ENCODE data around the gene ECHDC3. TPM values are rescaled to one million over a fixed set of nuclear protein-coding genes. Genes with fewer than 3 reads are reported as not detected.

ECHDC3 gene
- total RNA-seq, 1 experiment from 2014 or later: 13.0 TPM

- no peak for TF ChIP-seq POLR2AphosphoS5 (IDR thresholded peaks at IDR 0.05; ENCODE audit: low read depth, low read length)
- TF ChIP-seq ATF3 (IDR thresholded peaks at IDR 0.05): no peak
- no peak for TF ChIP-seq EZH2phosphoT487 (IDR thresholded peaks at IDR 0.05; ENCODE audit: borderline replicate concordance)
- no peak for TF ChIP-seq ZBTB33 (IDR thresholded peaks at IDR 0.05; ENCODE audit: extremely low read depth, insufficient replicate concordance, low read length)
- no peak for TF ChIP-seq FOSL1 (IDR thresholded peaks at IDR 0.05; ENCODE audit: low read depth)
- TF ChIP-seq CTCF (IDR thresholded peaks at IDR 0.05 in 2 of 3, conservative IDR thresholded peaks at IDR 0.05 in 1 of 3; ENCODE audit: borderline replicate concordance in 1 of 3, insufficient read depth in 1 of 3, low read depth in 2 of 3, low read length in 2 of 3): no peak
- no peak for TF ChIP-seq SRF (IDR thresholded peaks at IDR 0.05; ENCODE audit: low read depth)
- no peak for TF ChIP-seq EGR1 (IDR thresholded peaks at IDR 0.05; ENCODE audit: low read depth)
- no peak for TF ChIP-seq TCF7L2 (IDR thresholded peaks at IDR 0.05; ENCODE audit: borderline replicate concordance, extremely low read depth, insufficient read depth, insufficient read length)
- TF ChIP-seq RAD21 (IDR thresholded peaks at IDR 0.05; ENCODE audit: low read depth): no peak
- TF ChIP-seq CBX3 (IDR thresholded peaks at IDR 0.05; ENCODE audit: low read depth): no peak
- no peak for TF ChIP-seq POLR2A (IDR thresholded peaks at IDR 0.05; ENCODE audit: borderline replicate concordance, extremely low read depth, insufficient read depth, insufficient read length)
- TF ChIP-seq REST (IDR thresholded peaks at IDR 0.05; ENCODE audit: low read depth): no peak
- TF ChIP-seq SP1 (IDR thresholded peaks at IDR 0.05; ENCODE audit: low read depth): no peak
- DNase-seq (ENCODE audit: low read depth, low spot score): no peak
- Histone ChIP-seq H3K79me2 (ENCODE audit: insufficient read depth, low read length) (no peaks in the 10 kb centered on the region), H3K27ac (ENCODE audit: low read depth, low read length) (no peak overlapping the region), H3K4me1 (ENCODE audit: control insufficient read depth in 1 of 2, insufficient read depth in 2 of 2, low read length in 2 of 2) (peaks cover 0 to 12% of the 10 kb centered on the region in 2 experiments; a peak in 1 of 4 replicates), H4K20me1 (ENCODE audit: insufficient read depth) (no peaks in the 10 kb centered on the region), H3K4me3 (replicated peaks in 1 of 2; ENCODE audit: low read depth in 1 of 2, low read length in 2 of 2) (no peak overlapping the region), H3K36me3 (ENCODE audit: control insufficient read depth in 1 of 2, insufficient read depth in 2 of 2, low read length in 2 of 2) (no peaks in the 10 kb centered on the region), H3K9me3 (ENCODE audit: control insufficient read depth in 1 of 2, insufficient read depth in 1 of 2, low read depth in 1 of 2, low read length in 2 of 2) (no peaks in the 10 kb centered on the region), H3K4me2 (ENCODE audit: low read length) (no peak overlapping the region), H3K27me3 (ENCODE audit: insufficient read depth, low read length) (no peaks in the 10 kb centered on the region), H2AFZ (ENCODE audit: low read depth, low read length, poor library complexity, severe bottlenecking) (no peak overlapping the region), H3K9ac (ENCODE audit: low read length) (no peak overlapping the region), H3K9me2 (ENCODE audit: insufficient read depth) (no peaks in the 10 kb centered on the region)
- CTCF ChIA-PET: no interaction called here
- intact Hi-C loops (cut with micrococcal nuclease): no loop called here
- RAD21 ChIA-PET (ENCODE audit: low non-redundant PET in 1 of 2, low total read pairs in 2 of 2, uncharacterized antibody in 2 of 2, unreplicated experiment in 2 of 2): no interaction called here
- BruUV-seq (replicated peaks): no TSS peak
- ATAC-seq: no peak
- POLR2A ChIA-PET: no interaction called here
Observed at GRCh38 chr10:11787374-11787773, 45.2 kb downstream of the ECHDC3 start.
